ENCODE measurements around the gene NADSYN1.

GRCh38 chr11:71425860-71426259 is 27.1 kb upstream of the NADSYN1 start:
- TF ChIP-seq CTCF (IDR thresholded peaks at IDR 0.05; ENCODE audit: insufficient read depth, low read depth, low read length) (no peak), EZH2 (IDR thresholded peaks at IDR 0.05; ENCODE audit: insufficient read depth, low read length) (no peak)

Data from astrocyte (in vitro differentiated cells and primary cell).